Measurements from ENCODE around the gene BRINP1. TPM values are rescaled to one million over a fixed set of nuclear protein-coding genes. Genes with fewer than 3 reads are reported as not detected.

The BRINP1 gene
- total RNA-seq, 1 experiment from 2014 or later = 14.0 TPM

DNA sequence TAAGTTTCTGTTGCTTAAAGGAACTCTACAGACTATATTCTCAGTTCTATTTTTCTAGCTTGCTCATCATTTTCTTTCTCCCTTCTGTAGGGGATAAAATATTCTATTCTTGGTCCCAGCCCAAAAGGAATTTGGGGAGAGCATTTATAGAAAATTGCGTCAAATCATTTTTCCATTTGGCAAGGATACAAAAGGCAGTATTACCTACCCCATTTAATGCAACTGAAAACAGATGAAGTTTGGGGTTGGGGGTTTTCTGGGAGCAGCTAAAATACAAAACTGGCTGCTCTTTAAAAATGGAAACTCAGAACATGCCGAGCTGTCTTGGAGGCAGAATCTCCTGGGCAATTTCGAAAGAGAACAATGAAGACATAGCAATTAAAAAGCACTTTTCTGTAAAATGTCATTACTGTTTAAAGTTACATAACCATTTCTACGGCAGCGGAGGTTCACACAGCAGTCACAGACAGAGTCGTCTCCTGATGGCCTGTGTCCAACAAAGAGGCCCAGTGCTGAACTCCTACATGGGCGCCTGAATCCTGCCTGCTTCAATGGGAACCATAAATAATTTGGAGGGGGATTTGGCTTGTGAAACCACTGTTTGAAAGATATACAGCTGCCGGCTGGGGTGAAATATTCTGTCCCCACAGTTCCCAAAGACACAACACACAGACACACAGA lies 152.4 kb downstream of the BRINP1 start:
- H3K9me3 ChIP-seq (ENCODE audit: control insufficient read depth, low read depth, low read length) = no peaks in the 10 kb centered on the region
- H3K27ac Mint-ChIP-seq = 0 out of 7 replicates have a peak overlapping the region, but pooled peaks of 1 of the 3 experiments have one; percentile 1
- no peak overlapping the region for H4K91ac ChIP-seq (ENCODE audit: insufficient read length, low read depth, low read length)
- WGBS (ENCODE audit: extremely low coverage, insufficient read length, low lambda C conversion rate) = no CpG with 5 or more reads among the region's 8 CpGs
- H3K27ac ChIP-seq (ENCODE audit: insufficient read length, low read depth, low read length) = no peak overlapping the region
- H3K23ac ChIP-seq (ENCODE audit: insufficient read length, low read depth, low read length) = no peak overlapping the region
- H3K23me2 ChIP-seq (ENCODE audit: insufficient read length, low read depth, low read length, poor library complexity, severe bottlenecking) = no peaks in the 10 kb centered on the region
- H4K5ac ChIP-seq (ENCODE audit: insufficient read length, low read depth, low read length) = no peak overlapping the region
- no peak overlapping the region for H3K4me3 Mint-ChIP-seq
- H2BK120ac ChIP-seq (ENCODE audit: low read depth, low read length, poor library complexity, severe bottlenecking) = no peak overlapping the region
- no peak overlapping the region for H3T11ph ChIP-seq (ENCODE audit: low read length)
- no peak overlapping the region for H2BK5ac ChIP-seq (ENCODE audit: insufficient read length, low read length)
- no peak overlapping the region for H2BK20ac ChIP-seq (ENCODE audit: low read depth, low read length, poor library complexity, severe bottlenecking)
- H2AFZ ChIP-seq (ENCODE audit: low read length) = no peak overlapping the region
- H3K36me3 Mint-ChIP-seq (ENCODE audit: insufficient read depth in 1 of 3, low read depth in 3 of 3) = peaks cover under 1 to 7% (median 4%) of the 10 kb centered on the region in 3 experiments
- H4K20me1 ChIP-seq (ENCODE audit: control insufficient read depth, insufficient read depth, insufficient read length) = no peaks in the 10 kb centered on the region
- no peaks in the 10 kb centered on the region for H3K27me3 ChIP-seq (ENCODE audit: insufficient read depth, low read length)
- 0 out of 2 replicates have a peak, but pooled peaks cover 1% of the 10 kb centered on the region for H3K79me2 ChIP-seq (ENCODE audit: insufficient read depth, low read length)
- no peaks in the 10 kb centered on the region for H3K79me1 ChIP-seq (ENCODE audit: insufficient read depth, low read depth, low read length, poor library complexity, severe bottlenecking)
- H3K14ac ChIP-seq (ENCODE audit: insufficient read depth, low read length) = no peak overlapping the region
- no peaks in the 10 kb centered on the region for H3K9me3 Mint-ChIP-seq
- H2AK5ac ChIP-seq (ENCODE audit: insufficient read length, low read length) = no peak overlapping the region
- no peak overlapping the region for H3K4me2 ChIP-seq (ENCODE audit: insufficient read depth, insufficient read length, low read length)
- no peak overlapping the region for H2BK12ac ChIP-seq (ENCODE audit: insufficient read length, low read depth, low read length)
- no peak for TF ChIP-seq CTCF (conservative IDR thresholded peaks at IDR 0.05)
- H3K56ac ChIP-seq (ENCODE audit: insufficient read length, low read depth, low read length) = no peak overlapping the region
- no peaks in the 10 kb centered on the region; the same call in 1 of the 2 replicates for H3K27me3 Mint-ChIP-seq (ENCODE audit: low read depth)
- no peak overlapping the region for H3K4ac ChIP-seq (ENCODE audit: low read depth, low read length)
- H4K8ac ChIP-seq (replicated peaks; ENCODE audit: insufficient read length, low read depth, low read length) = no peak overlapping the region
- no peaks in the 10 kb centered on the region for H3K4me1 ChIP-seq (ENCODE audit: insufficient read depth, low read length)
- H3K4me1 Mint-ChIP-seq = peaks cover 13 to 18% of the 10 kb centered on the region in 2 experiments
- no peak overlapping the region for H3K18ac ChIP-seq (ENCODE audit: insufficient read length, low read depth, low read length)
- no peak overlapping the region for H3K9ac ChIP-seq (ENCODE audit: extremely low read depth, insufficient read length, low read length)
- DNase-seq = no peak
- H2BK15ac ChIP-seq (ENCODE audit: low read depth, low read length) = no peak overlapping the region

All from H9 (cell line).